ENCODE data around the gene CEP250.
"Not testable (repeated sequence)": the region's sequence is repeated elsewhere in the genome, so short reads cannot be mapped to it uniquely, and the experiment has no call there.

Gene CEP250

DNA sequence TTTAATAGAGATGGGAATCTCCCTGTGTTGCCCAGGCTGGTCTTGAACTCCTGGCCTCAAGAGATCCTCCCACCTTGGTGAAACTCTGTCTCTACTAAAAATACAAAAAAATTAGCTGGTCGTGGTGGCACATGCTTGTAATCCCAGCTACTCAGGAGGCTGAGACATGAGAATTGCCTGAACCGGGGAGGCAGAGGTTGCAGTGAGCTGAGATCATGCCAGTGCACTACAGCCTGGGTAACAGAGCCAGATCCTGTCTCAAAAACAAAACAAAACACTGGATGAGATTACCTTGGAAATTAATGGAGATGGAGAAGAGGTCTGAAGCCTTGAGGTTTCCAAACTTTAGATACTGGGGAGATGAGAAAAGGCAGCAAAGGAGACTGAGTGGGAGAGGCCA, 2.1 kb downstream of the CEP250 start:
- DNase-seq (ENCODE audit: low read depth), result not testable (repeated sequence)

DNA sequence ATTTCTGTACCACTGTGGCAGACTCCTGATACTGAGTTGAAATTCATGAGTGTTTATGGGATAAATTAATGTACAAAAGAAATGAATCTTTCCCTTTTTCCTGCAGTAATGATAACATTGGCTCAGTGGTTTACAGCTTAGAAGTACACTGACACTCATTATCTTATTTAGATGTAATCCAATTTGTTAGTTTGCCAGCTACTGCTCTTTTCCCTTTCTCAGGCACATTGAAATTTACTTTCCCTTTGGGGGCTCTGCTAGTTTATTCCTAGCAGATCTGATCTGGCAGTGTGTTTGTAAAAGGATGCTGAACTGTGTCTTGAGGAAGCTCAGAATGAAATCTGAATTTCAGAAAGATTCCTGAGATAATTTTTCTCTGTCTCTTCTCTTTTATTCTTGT, 3.0 kb downstream of the CEP250 start:
- no peak for DNase-seq (ENCODE audit: low read depth)

DNA sequence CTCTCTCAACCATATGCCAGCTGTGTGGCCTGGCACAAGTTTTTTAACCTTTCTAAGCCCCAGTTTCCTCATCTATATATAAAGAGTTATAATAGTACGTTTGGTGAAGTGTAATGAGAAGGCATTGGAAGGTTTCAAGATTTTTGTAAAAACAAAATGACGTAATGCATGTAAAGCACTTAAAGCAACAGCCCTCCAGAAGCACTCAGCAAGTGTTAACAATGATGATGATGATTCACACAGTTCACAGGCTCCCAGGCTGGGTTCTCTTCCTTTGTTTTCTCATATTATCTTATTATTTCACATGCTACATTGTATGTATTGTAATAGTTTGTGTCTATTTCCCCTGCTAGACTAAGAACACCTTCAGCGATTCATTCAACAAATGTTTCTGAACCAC, 6.2 kb downstream of the CEP250 start:
- no peak for DNase-seq (ENCODE audit: low read depth)

- no peak for DNase-seq (ENCODE audit: low read depth)
Measured at GRCh38 chr20:35462351-35462750, 7.0 kb downstream of the CEP250 start.

- peak; percentile 50 for DNase-seq (ENCODE audit: low read depth)
Measured at GRCh38 chr20:35463455-35464300, 8.3 kb downstream of the CEP250 start.

- no peak for DNase-seq (ENCODE audit: low read depth)
Measured at GRCh38 chr20:35465976-35466375, 10.6 kb downstream of the CEP250 start.

- DNase-seq (ENCODE audit: low read depth), result no peak
Measured at GRCh38 chr20:35466856-35467255, 11.5 kb downstream of the CEP250 start.

DNA sequence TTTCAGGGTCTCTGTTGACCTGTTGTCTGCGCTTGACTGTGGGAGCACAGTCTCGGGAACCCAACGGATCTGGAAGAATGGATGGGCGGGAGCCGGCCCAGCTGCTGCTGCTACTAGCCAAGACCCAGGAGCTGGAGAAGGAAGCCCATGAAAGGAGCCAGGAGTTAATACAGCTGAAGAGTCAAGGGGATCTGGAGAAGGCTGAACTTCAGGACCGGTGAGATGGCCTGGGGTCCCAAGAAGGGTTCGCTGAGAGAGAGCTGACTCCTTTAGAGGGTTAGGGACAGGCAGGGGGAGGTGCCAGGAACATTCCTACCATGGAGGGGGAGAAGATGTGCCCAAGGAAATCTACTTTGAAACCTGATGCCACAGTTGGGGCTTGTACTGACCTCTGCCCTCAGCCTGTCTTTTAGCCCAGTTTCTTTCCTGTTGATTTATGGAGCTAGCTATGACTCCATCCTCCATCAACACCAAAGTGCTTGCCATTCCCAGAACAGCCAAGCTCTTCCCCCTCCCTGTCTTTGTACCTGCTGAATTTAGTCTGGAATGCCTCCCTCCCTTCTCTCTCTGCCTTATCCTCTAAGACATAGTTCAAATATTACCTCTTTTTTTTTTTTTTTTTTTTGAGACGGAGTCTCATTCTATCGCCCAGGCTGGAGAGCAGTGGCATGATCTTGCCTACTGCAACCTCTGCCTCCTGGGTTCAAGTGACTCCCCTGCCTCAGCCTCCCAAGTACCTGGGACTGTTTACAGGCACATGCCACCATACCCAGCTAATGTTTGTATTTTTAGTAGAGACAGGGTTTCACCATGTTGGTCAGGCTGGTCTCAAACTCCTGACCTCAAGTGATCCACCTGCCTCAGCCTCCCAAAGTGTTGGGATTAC, 12.2 kb downstream of the CEP250 start:
- no peak for DNase-seq (ENCODE audit: low read depth)

DNA sequence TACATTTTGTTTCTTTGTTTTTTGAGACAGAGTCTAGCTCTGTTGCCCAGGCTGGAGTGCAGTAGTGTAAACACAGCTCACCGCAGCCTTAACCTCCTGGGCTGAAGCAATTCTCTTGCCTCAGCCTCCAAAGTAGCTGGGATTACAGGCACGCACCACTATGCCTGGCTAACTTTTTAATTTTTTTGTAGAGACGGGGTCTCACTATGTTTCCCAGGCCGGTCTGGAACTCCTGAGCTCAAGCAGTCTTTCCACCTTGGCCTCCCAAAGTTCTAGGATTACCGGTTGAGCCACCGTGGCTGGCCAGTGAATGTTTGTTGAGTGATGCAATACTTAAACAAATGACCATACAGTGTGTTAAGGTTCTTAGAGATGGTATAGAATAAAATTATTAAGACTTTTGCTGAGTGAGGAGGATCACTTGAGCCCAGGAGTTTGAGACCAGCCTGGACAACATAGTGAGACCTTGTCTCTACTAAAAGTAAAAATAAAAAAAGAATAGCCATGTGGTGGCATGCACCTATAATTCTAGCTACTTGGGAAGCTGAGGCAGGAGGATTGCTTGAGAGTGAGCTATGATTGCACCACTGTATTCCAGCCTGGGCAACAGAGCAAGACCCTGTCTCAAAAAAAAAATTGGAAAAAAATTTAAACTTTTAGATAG, 13.4 kb downstream of the CEP250 start:
- no peak for DNase-seq (ENCODE audit: low read depth)

DNA sequence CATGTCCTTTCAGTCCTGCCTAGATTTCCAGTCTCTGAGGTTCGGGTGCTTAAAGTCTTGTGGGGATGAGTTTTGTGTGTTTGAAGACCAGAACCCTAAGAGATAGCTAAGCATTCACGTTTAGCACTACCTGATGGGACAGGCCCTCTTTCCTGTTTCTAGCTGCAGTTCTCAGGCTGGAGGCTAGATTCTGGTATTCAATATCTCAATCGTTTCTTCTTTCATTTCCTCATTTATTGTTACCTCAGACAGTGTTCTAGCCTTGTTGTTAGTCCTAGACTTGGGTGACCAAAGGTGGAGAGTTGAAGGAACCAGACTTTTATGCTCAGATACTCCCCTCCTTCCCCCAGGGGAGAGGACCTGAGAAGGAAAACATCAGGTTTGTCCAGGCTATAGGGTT, 16.8 kb downstream of the CEP250 start:
- DNase-seq (ENCODE audit: low read depth), result no peak

- no peak for DNase-seq (ENCODE audit: low read depth)
Measured at GRCh38 chr20:35473684-35474083, 18.3 kb downstream of the CEP250 start.

- no peak for DNase-seq (ENCODE audit: low read depth)
Measured at GRCh38 chr20:35474303-35474871, 19.0 kb downstream of the CEP250 start.

DNA sequence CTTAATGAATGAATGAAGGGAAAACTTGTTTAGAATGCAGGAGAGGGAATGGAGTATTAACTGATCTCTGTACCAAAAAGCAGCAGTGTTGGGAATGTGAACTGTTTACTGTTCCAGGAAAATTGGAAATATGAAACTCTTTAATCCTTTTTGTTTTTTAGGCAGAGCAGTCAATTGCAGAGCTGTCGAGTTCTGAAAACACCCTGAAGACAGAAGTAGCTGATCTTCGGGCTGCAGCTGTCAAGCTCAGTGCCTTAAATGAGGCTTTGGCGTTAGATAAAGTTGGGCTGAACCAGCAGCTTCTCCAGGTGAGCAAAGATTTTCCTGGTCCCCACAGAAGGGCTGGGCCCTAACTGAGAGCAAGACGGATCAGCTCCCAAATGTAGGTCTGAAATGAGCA, 20.9 kb downstream of the CEP250 start:
- no peak for DNase-seq (ENCODE audit: low read depth)

DNA sequence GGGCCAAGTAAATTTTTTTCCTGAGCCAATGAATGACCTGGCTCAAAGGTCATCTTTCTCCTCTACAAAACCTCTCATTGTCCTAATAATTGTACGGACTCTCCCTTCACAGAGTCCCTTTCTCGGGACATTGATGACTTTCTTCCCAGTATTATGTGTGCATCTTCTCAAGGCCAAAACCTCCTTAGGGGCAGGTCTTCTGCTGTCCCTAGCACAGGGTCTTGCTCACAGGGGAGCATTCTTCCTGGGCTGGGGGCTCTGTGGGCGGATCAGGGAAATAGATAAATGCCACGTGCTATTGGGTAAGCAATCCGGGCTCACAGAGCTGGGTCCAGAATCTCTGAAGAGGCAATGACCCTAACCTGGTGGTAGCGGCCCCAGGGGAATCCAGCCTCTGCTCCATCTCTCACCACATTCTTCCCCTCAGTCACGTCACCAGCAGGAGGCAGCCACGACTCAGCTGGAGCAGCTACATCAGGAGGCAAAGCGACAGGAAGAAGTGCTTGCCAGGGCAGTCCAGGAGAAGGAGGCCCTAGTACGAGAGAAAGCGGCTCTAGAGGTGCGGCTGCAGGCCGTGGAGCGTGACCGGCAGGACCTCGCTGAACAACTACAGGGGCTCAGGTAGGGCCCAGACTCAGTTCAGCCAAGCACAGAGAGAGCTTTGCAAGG, 23.5 kb downstream of the CEP250 start:
- DNase-seq (ENCODE audit: low read depth), result no peak

- DNase-seq (ENCODE audit: low read depth), result no peak
Measured at GRCh38 chr20:35479798-35480197, 24.4 kb downstream of the CEP250 start.

DNA sequence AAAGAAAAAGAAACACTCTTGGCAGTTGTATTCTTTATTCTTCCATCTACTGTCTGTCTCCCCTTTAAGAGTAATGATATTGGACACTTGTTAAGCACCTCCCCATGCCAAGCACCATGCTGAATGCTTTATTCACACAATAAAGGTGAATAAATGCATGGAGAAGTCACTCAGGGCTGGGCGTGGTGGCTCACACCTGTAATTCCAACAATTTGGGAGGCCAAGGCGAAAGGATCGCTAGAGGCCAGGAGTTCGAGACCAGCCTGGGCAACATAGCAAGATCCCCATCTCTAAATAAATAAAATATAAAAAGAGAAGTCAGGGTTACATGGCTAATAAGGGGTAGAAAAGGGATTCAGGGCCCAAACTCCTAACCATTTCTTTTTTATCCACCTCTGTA, 32.1 kb downstream of the CEP250 start:
- no peak for DNase-seq (ENCODE audit: low read depth)

DNA sequence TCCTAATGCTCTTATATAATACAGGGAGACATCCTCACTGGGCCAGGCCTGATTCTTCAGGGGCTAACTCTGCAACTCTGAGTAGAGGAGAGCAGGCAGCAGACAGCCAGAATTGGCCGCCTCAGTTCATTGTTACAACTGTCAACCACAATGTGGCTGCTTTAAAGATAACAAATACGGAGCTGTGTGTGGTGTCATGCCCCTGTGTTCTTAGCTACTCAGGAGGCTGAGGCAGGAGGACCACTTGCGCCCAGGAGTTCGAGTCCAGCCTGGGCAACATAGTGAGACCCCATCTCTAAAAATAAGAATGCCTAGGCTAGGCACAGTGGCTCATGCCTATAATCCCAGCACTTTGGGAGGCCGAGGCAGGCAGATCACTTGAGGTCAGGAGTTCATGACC, 34.3 kb downstream of the CEP250 start:
- no peak for DNase-seq (ENCODE audit: low read depth)

- peak; percentile 47 for DNase-seq (ENCODE audit: low read depth)
Measured at GRCh38 chr20:35490736-35491181, 35.4 kb downstream of the CEP250 start.

DNA sequence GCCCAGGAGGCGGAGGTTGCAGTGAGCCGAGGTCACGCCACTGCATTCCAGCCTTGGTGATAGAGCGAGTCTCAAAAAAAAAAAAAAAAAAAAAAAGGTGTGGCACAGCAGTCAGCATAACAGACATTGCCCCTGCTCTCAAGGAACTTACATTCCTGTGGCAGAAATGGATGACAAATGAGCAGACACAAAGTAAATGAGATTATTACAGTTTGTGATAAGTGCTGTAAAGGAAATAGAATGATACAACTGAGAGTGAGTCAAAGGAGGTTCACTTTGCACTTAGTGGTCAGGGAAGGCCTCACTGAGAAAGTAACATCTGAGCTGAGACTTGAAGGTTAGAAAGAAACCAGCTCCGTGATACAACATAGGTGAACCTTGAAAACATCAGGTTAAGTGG, 36.4 kb downstream of the CEP250 start:
- DNase-seq (ENCODE audit: low read depth), result no peak

DNA sequence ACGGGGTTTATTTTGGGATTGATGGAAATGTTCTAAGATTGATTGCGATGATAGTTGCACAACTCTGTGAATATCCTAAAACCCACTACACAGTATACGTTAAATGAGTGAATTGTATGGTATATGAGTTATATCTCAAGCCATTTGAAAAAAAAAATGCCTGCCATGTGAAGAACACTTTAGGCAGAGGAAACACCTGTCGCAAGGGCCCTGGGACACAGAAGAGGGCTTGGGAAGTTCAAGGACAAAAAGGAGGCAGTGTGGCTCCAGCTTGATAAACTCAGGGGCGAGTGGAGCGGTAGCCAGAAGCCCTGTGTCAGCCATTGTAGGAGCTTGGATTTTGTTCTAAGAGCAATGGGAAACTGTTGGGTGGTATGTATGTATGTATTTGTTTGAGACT, 37.0 kb downstream of the CEP250 start:
- no peak for DNase-seq (ENCODE audit: low read depth)

DNA sequence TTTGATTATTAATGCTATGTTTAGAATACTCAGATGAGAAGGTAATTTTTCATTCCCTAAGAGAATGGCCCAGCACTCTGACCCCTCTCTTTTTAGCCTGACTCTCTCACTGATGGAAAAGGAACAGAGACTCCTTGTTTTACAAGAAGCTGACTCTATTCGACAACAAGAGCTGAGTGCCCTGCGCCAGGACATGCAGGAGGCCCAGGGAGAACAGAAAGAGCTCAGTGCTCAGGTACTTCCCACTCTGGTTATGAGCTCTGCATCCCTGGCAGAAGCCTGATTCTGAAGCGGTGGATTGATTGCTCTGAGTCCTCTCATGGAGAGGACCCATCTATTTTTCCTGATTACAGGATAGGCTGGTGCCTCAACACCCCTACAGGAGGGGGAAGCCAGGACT, 41.1 kb downstream of the CEP250 start:
- DNase-seq (ENCODE audit: low read depth), result no peak

- no peak for DNase-seq (ENCODE audit: low read depth)
Measured at GRCh38 chr20:35497320-35497719, 41.9 kb downstream of the CEP250 start.
